HCT116 (cell line): ENCODE data around the gene HECTD2. TPM values are rescaled to one million over a fixed set of nuclear protein-coding genes. Genes with fewer than 3 reads are reported as not detected.

Source experiments
- ATAC-seq: fragments of 200-7000 bp; cut with Tn5 transposase; 2 replicates; pipeline ENCODE4 v1.9.1; 2020; ENCODE audit warnings: mild to moderate bottlenecking, moderate library complexity
- BruUV-seq: library from RNA; stranded (reverse); fragments of 400-500 nt; replicated peaks from 2 replicates; lab custom pipeline; 2021; lab: Mats Ljungman, UMichigan
- CTCF ChIA-PET: fragments of 300-600 bp; sonication (Branson Sonifier 250); formaldehyde crosslinking; loops from one replicate; lab custom pipeline; 2021; ENCODE audit warnings: antibody characterized with exemption; lab: Charles Lee
- POLR2A ChIA-PET: fragments of 300-600, 350-600 bp; sonication (Branson Sonifier 250); formaldehyde crosslinking; loops from one replicate; lab custom pipeline; 2021; ENCODE audit warnings: antibody characterized with exemption; lab: Charles Lee
- RAD21 ChIA-PET, 2 experiments: fragments of 300-600 bp; sonication (Branson Sonifier 250); formaldehyde crosslinking; loops; one replicate each; lab custom pipeline; 2023; ENCODE audit warnings: low total read pairs in 2 of 2; ENCODE audit not compliant: uncharacterized antibody in 2 of 2, unreplicated experiment in 2 of 2, low non-redundant PET in 1 of 2; lab: Charles Lee
- DNase-seq: peaks from one replicate; pipeline ENCODE4 v3.0.0-alpha.2; 2010; ENCODE audit warnings: low read depth, low spot score
- H2AFZ ChIP-seq: fragments of 200-600 bp; shearing (Covaris generic), sonication (generic); 2 replicates; pipeline ENCODE4 v1.6.1; 2017; ENCODE audit warnings: low read depth, mixed run types, mixed read lengths, antibody characterized with exemption, low read length; ENCODE audit not compliant: poor library complexity, severe bottlenecking
- H3K27ac ChIP-seq: 2 replicates; pipeline ENCODE4 v1.5.1; 2012; ENCODE audit warnings: low read depth, low read length
- H3K27me3 ChIP-seq: fragments of 200-600 bp; sonication (generic); 2 replicates; pipeline ENCODE4 v1.6.1; 2016; ENCODE audit warnings: mixed run types, low read length, mixed read lengths; ENCODE audit not compliant: insufficient read depth
- H3K36me3 ChIP-seq, 2 experiments: fragments of 200-500 bp in 1 of 2; fragments of 200-600 bp in 1 of 2; sonication (Bioruptor generic) in 1 of 2; sonication (generic) in 1 of 2; 2 replicates each; pipeline versions ENCODE4 v1.5.1 to v1.6.1; 2014 to 2016; ENCODE audit warnings: low read length in 2 of 2, inconsistent platforms in 1 of 2, mixed read lengths in 1 of 2, mixed run types in 1 of 2; ENCODE audit not compliant: insufficient read depth in 2 of 2, control insufficient read depth in 1 of 2
- H3K4me1 ChIP-seq, 2 experiments: fragments of 200-600 bp in 1 of 2; sonication (generic) in 1 of 2; 2 replicates each; pipeline versions ENCODE4 v1.5.1 to v1.6.1; 2012 to 2017; ENCODE audit warnings: low read length in 2 of 2, inconsistent platforms in 1 of 2, mild to moderate bottlenecking in 1 of 2, mixed read lengths in 1 of 2, mixed run types in 1 of 2, moderate library complexity in 1 of 2; ENCODE audit not compliant: insufficient read depth in 2 of 2, control insufficient read depth in 1 of 2
- H3K4me2 ChIP-seq: fragments of 200-600 bp; sonication (generic); 2 replicates; pipeline ENCODE4 v1.6.1; 2017; ENCODE audit warnings: mixed run types, low read length, mixed read lengths
- H3K4me3 ChIP-seq, 2 experiments: fragments of 200-600 bp in 1 of 2; sonication (generic) in 1 of 2; replicated peaks in 1 of 2; 2 replicates each; pipeline ENCODE4 v1.5.1; 2011 to 2016; ENCODE audit warnings: low read length in 2 of 2, control low read depth in 1 of 2, low read depth in 1 of 2, mild to moderate bottlenecking in 1 of 2, mixed read lengths in 1 of 2, mixed run types in 1 of 2
- H3K79me2 ChIP-seq: fragments of 200-600 bp; sonication (generic); 2 replicates; pipeline ENCODE4 v1.6.1; 2017; ENCODE audit warnings: mild to moderate bottlenecking, mixed run types, low read length, moderate library complexity, mixed read lengths; ENCODE audit not compliant: insufficient read depth
- H3K9ac ChIP-seq: fragments of 200-600 bp; sonication (generic); 2 replicates; pipeline ENCODE4 v1.6.1; 2016; ENCODE audit warnings: low read length, mixed read lengths
- H3K9me2 ChIP-seq: fragments of 200-600 bp; sonication (generic), shearing (Covaris generic); 2 replicates; pipeline ENCODE4 v1.6.1; 2017; ENCODE audit warnings: mixed run types, mild to moderate bottlenecking, moderate library complexity; ENCODE audit not compliant: insufficient read depth
- H3K9me3 ChIP-seq, 2 experiments: fragments of 200-500 bp in 1 of 2; fragments of 200-600 bp in 1 of 2; sonication (Bioruptor generic) in 1 of 2; sonication (generic) in 1 of 2; 2 replicates each; pipeline ENCODE4 v1.6.1; 2014 to 2017; ENCODE audit warnings: low read length in 2 of 2, mixed read lengths in 2 of 2, inconsistent platforms in 1 of 2, low read depth in 1 of 2, mild to moderate bottlenecking in 1 of 2, mixed run types in 1 of 2, moderate library complexity in 1 of 2; ENCODE audit not compliant: control insufficient read depth in 1 of 2, insufficient read depth in 1 of 2
- H4K20me1 ChIP-seq: fragments of 200-600 bp; sonication (generic), shearing (Covaris generic); 2 replicates; pipeline ENCODE4 v1.6.1; 2017; ENCODE audit warnings: mixed run types, mild to moderate bottlenecking, moderate library complexity; ENCODE audit not compliant: insufficient read depth
- CEBPB ChIP-seq: IDR thresholded peaks from 2 replicates; pipeline ENCODE4 v1.6.1; 2012; ENCODE audit warnings: low read depth
- CTCF ChIP-seq, 3 experiments: fragments of 200-600 bp in 1 of 3; sonication (generic) in 1 of 3; IDR thresholded peaks in 2 of 3; conservative IDR thresholded peaks in 1 of 3; 2 replicates each; pipeline ENCODE4 v1.5.1; 2012 to 2017; ENCODE audit warnings: low read depth in 2 of 3, low read length in 2 of 3, antibody characterized with exemption in 1 of 3, borderline replicate concordance in 1 of 3, control low read depth in 1 of 3, mild to moderate bottlenecking in 1 of 3, mixed read lengths in 1 of 3, mixed run types in 1 of 3, moderate library complexity in 1 of 3; ENCODE audit not compliant: insufficient read depth in 1 of 3
- ELF1 ChIP-seq: IDR thresholded peaks from 2 replicates; pipeline ENCODE4 v1.6.1; 2012; ENCODE audit warnings: low read depth, borderline replicate concordance
- EZH2 ChIP-seq: fragments of 200-600 bp; sonication (generic); IDR thresholded peaks from 2 replicates; pipeline ENCODE4 v1.6.1; 2017; ENCODE audit warnings: antibody characterized with exemption, mixed run types
- MAX ChIP-seq: IDR thresholded peaks from 2 replicates; pipeline ENCODE4 v1.6.1; 2012
- POLR2AphosphoS5 ChIP-seq: IDR thresholded peaks from 2 replicates; pipeline ENCODE4 v1.6.1; 2011; ENCODE audit warnings: mild to moderate bottlenecking, low read depth, low read length, moderate library complexity
- RAD21 ChIP-seq: IDR thresholded peaks from 2 replicates; pipeline ENCODE4 v1.6.1; 2012; ENCODE audit warnings: low read depth, mild to moderate bottlenecking
- SIN3A ChIP-seq: IDR thresholded peaks from 2 replicates; pipeline ENCODE4 v1.6.1; 2012; ENCODE audit warnings: low read depth
- SRF ChIP-seq: IDR thresholded peaks from 2 replicates; pipeline ENCODE4 v1.6.1; 2012; ENCODE audit warnings: low read depth
- YY1 ChIP-seq: IDR thresholded peaks from 2 replicates; pipeline ENCODE4 v1.6.1; 2011; ENCODE audit warnings: low read length, low read depth, moderate library complexity, mild to moderate bottlenecking; ENCODE audit not compliant: insufficient replicate concordance; ENCODE audit errors: extremely low read depth
- ZFX ChIP-seq: fragments of 450-650 bp; IDR thresholded peaks from 2 replicates; pipeline ENCODE4 v1.6.1; 2017
- ZNF274 ChIP-seq: fragments of 200-500 bp; sonication (Bioruptor generic); IDR thresholded peaks from 2 replicates; pipeline ENCODE4 v1.6.1; 2014; ENCODE audit warnings: mild to moderate bottlenecking, low read depth, low read length, inconsistent platforms
- intact Hi-C: fragments of 100-400 bp; cut with micrococcal nuclease; formaldehyde crosslinking; loops from 2 replicates; pipeline ENCODE4 v1.10.0; 2022
- total RNA-seq: library from RNA; stranded (reverse); gene quantifications from one replicate; pipeline ENCODE4 v1.2.1, GENCODE V29; 2021; ENCODE audit not compliant: unreplicated experiment

The HECTD2 gene
- total RNA-seq, 1 experiment from 2014 or later = 3.0 TPM

- ChIA-PET CTCF (no interaction called here), POLR2A (no interaction called here), RAD21 (no interaction called here)
- Histone ChIP-seq H3K4me3 (peak overlapping the region; percentile 58 to 81), H3K36me3 (no peaks in the 10 kb centered on the region), H3K4me1 (peaks cover 5 to 19% of the 10 kb centered on the region in 2 experiments; a peak in 3 of 4 replicates), H3K4me2 (peak overlapping the region; percentile 99), H4K20me1 (no peaks in the 10 kb centered on the region), H2AFZ (peak overlapping the region; percentile 91), H3K27me3 (no peaks in the 10 kb centered on the region), H3K9ac (peak overlapping the region; percentile 72), H3K9me2 (no peaks in the 10 kb centered on the region), H3K79me2 (peaks cover 20% of the 10 kb centered on the region), H3K9me3 (no peaks in the 10 kb centered on the region), H3K27ac (peak overlapping the region; percentile 73)
- TSS peak; percentile 51 for BruUV-seq
- TF ChIP-seq ZNF274 (no peak), CEBPB (no peak), MAX (peak; percentile 56), SRF (no peak), ELF1 (no peak), YY1 (no peak), CTCF (IDR thresholded peaks at IDR 0.05 in 2 of 3, conservative IDR thresholded peaks at IDR 0.05 in 1 of 3; ENCODE audit: borderline replicate concordance in 1 of 3, insufficient read depth in 1 of 3, low read depth in 2 of 3, low read length in 2 of 3) (no peak), POLR2AphosphoS5 (no peak), ZFX (peak; percentile 18), RAD21 (no peak), EZH2 (no peak), SIN3A (no peak)
- no peak for DNase-seq
- peak; percentile 15 for ATAC-seq
- intact Hi-C loops = no loop called here
Measured at GRCh38 chr10:91410638-91411371, 661 bp downstream of the HECTD2 start.
